HepG2 (cell line): ENCODE measurements around the gene TOB1. TPM values are rescaled to one million over a fixed set of nuclear protein-coding genes. Genes with fewer than 3 reads are reported as not detected.

Experiments
- CC2D1A ChIP-seq: sonication (generic); formaldehyde crosslinking; IDR thresholded peaks from 2 replicates; pipeline ENCODE4 v1.8.1; 2023; ENCODE audit warnings: mild to moderate bottlenecking, missing genetic modification reagents
- EZH2 ChIP-seq: conservative IDR thresholded peaks from 2 replicates; pipeline ENCODE4 v1.6.1; 2012; ENCODE audit warnings: mild to moderate bottlenecking, low read depth, low read length, moderate library complexity
- FOXP4 ChIP-seq: sonication (generic); formaldehyde crosslinking; IDR thresholded peaks from 2 replicates; pipeline ENCODE4 v1.4.0; 2020; ENCODE audit warnings: missing genetic modification reagents
- GRHL1 ChIP-seq: sonication (generic); formaldehyde crosslinking; conservative IDR thresholded peaks from 2 replicates; pipeline ENCODE4 v1.8.0; 2022; ENCODE audit warnings: missing genetic modification reagents
- GTF3A ChIP-seq: sonication (generic); formaldehyde crosslinking; conservative IDR thresholded peaks from 2 replicates; pipeline ENCODE4 v1.4.0; 2020; ENCODE audit warnings: mild to moderate bottlenecking, missing genetic modification reagents
- GZF1 ChIP-seq: sonication (generic); formaldehyde crosslinking; IDR thresholded peaks from 2 replicates; pipeline ENCODE4 v1.5.1; 2020; ENCODE audit warnings: mild to moderate bottlenecking, missing genetic modification reagents
- HMGXB3 ChIP-seq: sonication (generic); formaldehyde crosslinking; IDR thresholded peaks from 2 replicates; pipeline ENCODE4 v1.4.0; 2020; ENCODE audit warnings: missing genetic modification reagents, borderline replicate concordance
- MATR3 ChIP-seq: sonication (generic); formaldehyde crosslinking; IDR thresholded peaks from 2 replicates; pipeline ENCODE4 v1.4.0; 2020; ENCODE audit warnings: missing genetic modification reagents
- MED1 ChIP-seq: sonication (generic); formaldehyde crosslinking; IDR thresholded peaks from 2 replicates; pipeline ENCODE4 v1.4.0; 2020; ENCODE audit warnings: missing genetic modification reagents
- MED13 ChIP-seq: sonication (generic); formaldehyde crosslinking; IDR thresholded peaks from 2 replicates; pipeline ENCODE4 v1.5.0; 2020; ENCODE audit warnings: missing genetic modification reagents
- RBM22 ChIP-seq: fragments of 200-400 bp; formaldehyde crosslinking; optimal IDR thresholded peaks from 2 replicates; pipeline ENCODE3; 2017; ENCODE audit warnings: mild to moderate bottlenecking, low read length, moderate library complexity
- SMAD1 ChIP-seq: sonication (generic); formaldehyde crosslinking; IDR thresholded peaks from 2 replicates; pipeline ENCODE4 v1.4.0; 2020; ENCODE audit warnings: missing genetic modification reagents, low read depth, mild to moderate bottlenecking, borderline replicate concordance
- TAF1 ChIP-seq: sonication (generic); formaldehyde crosslinking; IDR thresholded peaks from 2 replicates; pipeline ENCODE4 v1.4.0; 2020; ENCODE audit warnings: missing genetic modification reagents
- TIGD3 ChIP-seq: sonication (generic); formaldehyde crosslinking; IDR thresholded peaks from 2 replicates; pipeline ENCODE4 v1.5.1; 2020; ENCODE audit warnings: mild to moderate bottlenecking, missing genetic modification reagents, borderline replicate concordance
- ZNF160 ChIP-seq: sonication (generic); formaldehyde crosslinking; IDR thresholded peaks from 2 replicates; pipeline ENCODE4 v1.8.0; 2022; ENCODE audit warnings: mild to moderate bottlenecking, inconsistent platforms, missing genetic modification reagents
- ZNF30 ChIP-seq: sonication (generic); formaldehyde crosslinking; IDR thresholded peaks from 2 replicates; pipeline ENCODE4 v1.5.0; 2020; ENCODE audit warnings: mild to moderate bottlenecking, missing genetic modification reagents
- ZNF354B ChIP-seq: sonication (generic); formaldehyde crosslinking; IDR thresholded peaks from 2 replicates; pipeline ENCODE4 v1.8.0; 2022; ENCODE audit warnings: mild to moderate bottlenecking, missing genetic modification reagents
- ZNF629 ChIP-seq: sonication (generic); formaldehyde crosslinking; conservative IDR thresholded peaks from 2 replicates; pipeline ENCODE4 v1.5.0; 2020; ENCODE audit warnings: missing genetic modification reagents
- ZNF709 ChIP-seq: sonication (generic); formaldehyde crosslinking; IDR thresholded peaks from 2 replicates; pipeline ENCODE4 v1.5.0; 2020; ENCODE audit warnings: mild to moderate bottlenecking, missing genetic modification reagents
- ZNF740 ChIP-seq: sonication (generic); formaldehyde crosslinking; IDR thresholded peaks from 2 replicates; pipeline ENCODE4 v1.4.0; 2020; ENCODE audit warnings: missing genetic modification reagents
- ZNF768 ChIP-seq: sonication (generic); formaldehyde crosslinking; IDR thresholded peaks from 2 replicates; pipeline ENCODE4 v1.4.0; 2020; ENCODE audit warnings: missing genetic modification reagents
- ZSCAN9 ChIP-seq: IDR thresholded peaks from 2 replicates; pipeline ENCODE4 v1.6.1; 2016; ENCODE audit warnings: borderline replicate concordance
- polyA plus RNA-seq, 8 experiments: library from polyadenylated mRNA; depleted of rRNA in 3 of 8; stranded (reverse) in 7 of 8; unstranded in 1 of 8; fragments of >200 nt; fragmentation: Illumina TruSeq in 4 of 8; extraction: Trizol in 4 of 8; gene quantifications; 2 replicates each; pipeline versions ENCODE4 v1.2.1 to v1.2.3, GENCODE V29; 2011 to 2016; ENCODE audit warnings: low read depth in 4 of 8, missing spikeins in 1 of 8, mixed read lengths in 1 of 8; ENCODE audit not compliant: insufficient read depth in 1 of 8
- total RNA-seq, 5 experiments: library from RNA; depleted of rRNA; stranded (reverse); fragments of >200 nt; fragmentation: Illumina TruSeq; extraction: Trizol; gene quantifications; 2 replicates each; pipeline ENCODE4 v1.2.3, GENCODE V29; 2016; ENCODE audit warnings: low read depth in 1 of 5

Gene TOB1
- total and polyA plus RNA-seq, 2 of the 13 experiments (the other 11 are each of a cell fraction or from before 2014, with no cell fraction given), result 21.9 to 57.7 TPM

GRCh38 chr17:50866950-50867362 is 802 bp upstream of the TOB1 start (continued):
- TF ChIP-seq FOXP4 (CRISPR knock-in tag) (no peak), MED13 (no peak), ZNF354B (0 out of 2 replicates have a peak, but pooled peaks have one; percentile 51), ZSCAN9 (CRISPR knock-in tag) (no peak), TIGD3 (CRISPR knock-in tag) (no peak), HMGXB3 (no peak), TAF1 (CRISPR knock-in tag) (no peak; the same call in 1 of the 2 replicates), ZNF768 (CRISPR knock-in tag) (0 out of 2 replicates have a peak, but pooled peaks have one; percentile 19), ZNF30 (CRISPR knock-in tag) (peak; percentile 83; the same call in 1 of the 2 replicates), MED1 (no peak; the same call in none of the 2 replicates), ZNF709 (no peak; the same call in 1 of the 2 replicates), ZNF740 (CRISPR knock-in tag) (no peak), GRHL1 (CRISPR knock-in tag) (no peak), MATR3 (CRISPR knock-in tag) (no peak), SMAD1 (CRISPR knock-in tag) (peak; percentile 56; the same call in 1 of the 2 replicates), EZH2 (no peak), ZNF160 (CRISPR knock-in tag) (peak; percentile 60), CC2D1A (CRISPR knock-in tag) (no peak), RBM22 (peak; percentile 27), GTF3A (no peak), GZF1 (CRISPR knock-in tag) (no peak), ZNF629 (peak; percentile 22; the same call in 1 of the 2 replicates)
